SU-DHL-6 (cell line): Measurements from ENCODE around the gene PHC1.

Source experiments
- H2AFZ ChIP-seq: fragments of 200-600 bp; sonication (generic); 2 replicates; pipeline ENCODE4 v1.6.1; 2014; ENCODE audit warnings: low read depth, mild to moderate bottlenecking, moderate library complexity, mixed read lengths, antibody characterized with exemption, low read length; ENCODE audit not compliant: severe bottlenecking
- H3F3A ChIP-seq: fragments of 200-600 bp; shearing (Covaris generic); 2 replicates; pipeline ENCODE4 v1.6.0; 2016; ENCODE audit warnings: antibody characterized with exemption, mild to moderate bottlenecking; ENCODE audit not compliant: insufficient read depth
- H3K27ac ChIP-seq: fragments of 200-600 bp; sonication (generic); 2 replicates; pipeline ENCODE4 v1.5.1; 2016; ENCODE audit warnings: low read depth, mild to moderate bottlenecking, low read length, moderate library complexity, mixed read lengths
- H3K27me3 ChIP-seq: fragments of 200-600 bp; sonication (generic), shearing (Covaris generic); 2 replicates; pipeline ENCODE4 v1.6.0; 2014; ENCODE audit warnings: mild to moderate bottlenecking, low read length
- H3K36me3 ChIP-seq: fragments of 200-600 bp; sonication (generic); 2 replicates; pipeline ENCODE4 v1.6.1; 2014; ENCODE audit warnings: mild to moderate bottlenecking, low read length, mixed read lengths
- H3K4me2 ChIP-seq: fragments of 300-600, 200-600 bp; shearing (Covaris generic), sonication (generic); 2 replicates; pipeline ENCODE4 v1.6.0; 2014; ENCODE audit warnings: low read length, low read depth, mild to moderate bottlenecking; ENCODE audit not compliant: poor library complexity, severe bottlenecking
- H3K4me3 ChIP-seq: fragments of 200-600 bp; sonication (generic); 2 replicates; pipeline ENCODE4 v1.5.1; 2014; ENCODE audit warnings: antibody characterized with exemption, low read length, mild to moderate bottlenecking, mixed read lengths; ENCODE audit not compliant: insufficient read depth, poor library complexity, severe bottlenecking
- H3K79me2 ChIP-seq: fragments of 200-600 bp; sonication (generic); 2 replicates; pipeline ENCODE4 v1.6.1; 2014; ENCODE audit warnings: mild to moderate bottlenecking, low read length, moderate library complexity; ENCODE audit not compliant: insufficient read depth
- H3K9ac ChIP-seq: fragments of 200-600 bp; sonication (generic); 2 replicates; pipeline ENCODE4 v1.7.0; 2014; ENCODE audit warnings: mild to moderate bottlenecking, low read length
- H3K9me2 ChIP-seq: fragments of 200-600 bp; sonication (generic); replicated peaks from 2 replicates; pipeline ENCODE4 v1.6.1; 2014; ENCODE audit warnings: low read length; ENCODE audit not compliant: insufficient read depth
- H3K9me3 ChIP-seq: fragments of 200-600 bp; sonication (generic); 2 replicates; pipeline ENCODE4 v1.6.1; 2014; ENCODE audit warnings: low read length, mixed read lengths; ENCODE audit not compliant: insufficient read depth
- H4K20me1 ChIP-seq: fragments of 200-600 bp; sonication (generic); 2 replicates; pipeline ENCODE4 v1.6.1; 2014; ENCODE audit warnings: low read depth, mild to moderate bottlenecking, antibody characterized with exemption, low read length, moderate library complexity, mixed read lengths
- CTCF ChIP-seq: fragments of 200-600 bp; sonication (generic); IDR thresholded peaks from one replicate; pipeline ENCODE4 v1.5.1; 2017; ENCODE audit warnings: antibody characterized with exemption, mild to moderate bottlenecking, low read length, moderate library complexity; ENCODE audit not compliant: insufficient read depth, poor library complexity, severe bottlenecking
- EZH2phosphoT487 ChIP-seq: fragments of 200-600 bp; sonication (generic), shearing (Covaris generic); conservative IDR thresholded peaks from 2 replicates; pipeline ENCODE4 v1.6.1; 2018; ENCODE audit warnings: mild to moderate bottlenecking, antibody characterized with exemption, low read length, moderate library complexity, mixed read lengths

The PHC1 gene

GRCh38 chr12:8887285-8887715, 27.0 kb upstream of the PHC1 start:
- no peak for TF ChIP-seq CTCF
- no peak for TF ChIP-seq EZH2phosphoT487
- H3K27ac ChIP-seq = no peak overlapping the region
- H3K4me2 ChIP-seq = no peak overlapping the region
- no peaks in the 10 kb centered on the region for H3K9me3 ChIP-seq
- no peaks in the 10 kb centered on the region for H3K27me3 ChIP-seq
- H3K9me2 ChIP-seq = no peaks in the 10 kb centered on the region
- H3K36me3 ChIP-seq = no peaks in the 10 kb centered on the region
- no peak overlapping the region for H3K9ac ChIP-seq
- H3F3A ChIP-seq = no peaks in the 10 kb centered on the region
- H2AFZ ChIP-seq = no peak overlapping the region
- H4K20me1 ChIP-seq = no peaks in the 10 kb centered on the region
- no peaks in the 10 kb centered on the region for H3K79me2 ChIP-seq
- H3K4me3 ChIP-seq = no peak overlapping the region

- Histone ChIP-seq H4K20me1 (no peaks in the 10 kb centered on the region), H3K36me3 (no peaks in the 10 kb centered on the region), H3K9me3 (no peaks in the 10 kb centered on the region), H3F3A (no peaks in the 10 kb centered on the region), H3K27me3 (no peaks in the 10 kb centered on the region), H3K9me2 (no peaks in the 10 kb centered on the region), H3K9ac (no peak overlapping the region), H2AFZ (no peak overlapping the region), H3K4me2 (peak overlapping the region; percentile 44), H3K79me2 (no peaks in the 10 kb centered on the region), H3K27ac (no peak overlapping the region), H3K4me3 (no peak overlapping the region)
- TF ChIP-seq CTCF (peak; percentile 56), EZH2phosphoT487 (no peak)
Measured at GRCh38 chr12:8890313-8891085, 23.8 kb upstream of the PHC1 start.

- Histone ChIP-seq H3K36me3 (no peaks in the 10 kb centered on the region), H3K4me3 (no peak overlapping the region), H3K9me3 (no peaks in the 10 kb centered on the region), H4K20me1 (no peaks in the 10 kb centered on the region), H3F3A (no peaks in the 10 kb centered on the region), H3K27ac (no peak overlapping the region), H3K9ac (no peak overlapping the region), H3K4me2 (no peak overlapping the region), H3K79me2 (no peaks in the 10 kb centered on the region), H3K27me3 (no peaks in the 10 kb centered on the region), H3K9me2 (no peaks in the 10 kb centered on the region), H2AFZ (no peak overlapping the region)
- no peak for TF ChIP-seq CTCF
Measured at GRCh38 chr12:8891976-8892375, 22.3 kb upstream of the PHC1 start.
